Ovary (tissue), 3 donors: ENCODE measurements around the gene LRP8.

Source experiments
- EP300 ChIP-seq: sonication (generic); formaldehyde crosslinking; IDR thresholded peaks from one replicate; pipeline ENCODE4 v1.6.1; 2017; ENCODE audit warnings: antibody characterized with exemption
- POLR2A ChIP-seq: fragments of 450-650 bp; IDR thresholded peaks from one replicate; pipeline ENCODE4 v1.6.1; 2017; ENCODE audit warnings: antibody characterized with exemption, mild to moderate bottlenecking, moderate library complexity
- TF ChIP-seq, protein P1 (sequence below), 3 donors: fragments of 450-650 bp in 2 of 3; fragments of 200-600 bp in 1 of 3; IDR thresholded peaks; one replicate each; pipeline versions ENCODE4 v1.5.1 to v1.8.0; 2016 to 2022; ENCODE audit warnings: antibody characterized with exemption in 3 of 3, mild to moderate bottlenecking in 1 of 3
- donor health status: DM: no; HTN: no; CAD: no.

GRCh38 chr1:53274541-53275185 is 53.2 kb downstream of the LRP8 start:
- TF ChIP-seq POLR2A (no peak), EP300 (no peak)
- TF ChIP-seq, protein P1, sequence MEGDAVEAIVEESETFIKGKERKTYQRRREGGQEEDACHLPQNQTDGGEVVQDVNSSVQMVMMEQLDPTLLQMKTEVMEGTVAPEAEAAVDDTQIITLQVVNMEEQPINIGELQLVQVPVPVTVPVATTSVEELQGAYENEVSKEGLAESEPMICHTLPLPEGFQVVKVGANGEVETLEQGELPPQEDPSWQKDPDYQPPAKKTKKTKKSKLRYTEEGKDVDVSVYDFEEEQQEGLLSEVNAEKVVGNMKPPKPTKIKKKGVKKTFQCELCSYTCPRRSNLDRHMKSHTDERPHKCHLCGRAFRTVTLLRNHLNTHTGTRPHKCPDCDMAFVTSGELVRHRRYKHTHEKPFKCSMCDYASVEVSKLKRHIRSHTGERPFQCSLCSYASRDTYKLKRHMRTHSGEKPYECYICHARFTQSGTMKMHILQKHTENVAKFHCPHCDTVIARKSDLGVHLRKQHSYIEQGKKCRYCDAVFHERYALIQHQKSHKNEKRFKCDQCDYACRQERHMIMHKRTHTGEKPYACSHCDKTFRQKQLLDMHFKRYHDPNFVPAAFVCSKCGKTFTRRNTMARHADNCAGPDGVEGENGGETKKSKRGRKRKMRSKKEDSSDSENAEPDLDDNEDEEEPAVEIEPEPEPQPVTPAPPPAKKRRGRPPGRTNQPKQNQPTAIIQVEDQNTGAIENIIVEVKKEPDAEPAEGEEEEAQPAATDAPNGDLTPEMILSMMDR (IDR thresholded peaks at IDR 0.05): no peak
